IMR-90 (cell line): ENCODE measurements around the gene SYCP3. TPM values are rescaled to one million over a fixed set of nuclear protein-coding genes. Genes with fewer than 3 reads are reported as not detected.

Experiments used
- ATAC-seq: fragments of 200-7000 bp; cut with Tn5 transposase; 2 replicates; pipeline ENCODE4 v1.9.1; 2020; ENCODE audit warnings: low read depth, mild to moderate bottlenecking, moderate library complexity
- BruUV-seq: library from RNA; stranded (reverse); fragments of 400-500 nt; replicated peaks from 2 replicates; lab custom pipeline; 2021; lab: Mats Ljungman, UMichigan
- CTCF ChIA-PET: fragments of 300-600 bp; formaldehyde crosslinking; extraction: SDS; loops from one replicate; lab custom pipeline; 2021; ENCODE audit warnings: antibody characterized with exemption; lab: Yijun Ruan, JAX
- POLR2A ChIA-PET: fragments of 300-600 bp; sonication (Branson Sonifier 250); formaldehyde crosslinking; loops from one replicate; lab custom pipeline; 2022; ENCODE audit warnings: antibody characterized with exemption; ENCODE audit not compliant: unreplicated experiment; lab: Charles Lee
- DNase-seq: peaks from one replicate; pipeline ENCODE4 v3.0.0; 2013
- H2AFZ ChIP-seq: replicated peaks from 2 replicates; pipeline ENCODE3; 2013; ENCODE audit warnings: low read length, mild to moderate bottlenecking; ENCODE audit not compliant: poor library complexity
- H2AK5ac ChIP-seq: 2 replicates; pipeline ENCODE4 v1.6.1; 2013; ENCODE audit warnings: low read depth, low read length, inconsistent platforms
- H2AK9ac ChIP-seq: replicated peaks from 2 replicates; pipeline ENCODE3; 2013; ENCODE audit warnings: mild to moderate bottlenecking, low read depth, low read length, moderate library complexity; ENCODE audit not compliant: poor library complexity
- H2BK120ac ChIP-seq: 2 replicates; pipeline ENCODE4 v1.6.1; 2013; ENCODE audit warnings: low read depth, low read length, inconsistent platforms
- H2BK15ac ChIP-seq: 3 replicates; pipeline ENCODE4 v1.6.1; 2013; ENCODE audit warnings: low read depth, low read length, inconsistent platforms
- H2BK20ac ChIP-seq: 2 replicates; pipeline ENCODE4 v1.6.1; 2013; ENCODE audit warnings: low read depth, mild to moderate bottlenecking, inconsistent platforms, low read length, moderate library complexity
- H2BK5ac ChIP-seq: 2 replicates; pipeline ENCODE4 v1.6.1; 2013; ENCODE audit warnings: mild to moderate bottlenecking, low read depth, low read length, inconsistent platforms; ENCODE audit not compliant: poor library complexity, severe bottlenecking
- H3K14ac ChIP-seq: replicated peaks from 2 replicates; pipeline ENCODE4 v1.6.1; 2013; ENCODE audit warnings: low read depth, low read length, inconsistent platforms
- H3K18ac ChIP-seq: 2 replicates; pipeline ENCODE4 v1.6.1; 2013; ENCODE audit warnings: low read depth, low read length, control low read depth
- H3K23ac ChIP-seq: 2 replicates; pipeline ENCODE4 v1.6.1; 2013; ENCODE audit warnings: low read depth, low read length, inconsistent platforms
- H3K27ac ChIP-seq: 2 replicates; pipeline ENCODE4 v1.5.1; 2013; ENCODE audit warnings: mild to moderate bottlenecking, control low read depth, low read length; ENCODE audit not compliant: insufficient read depth
- H3K27me3 ChIP-seq: 2 replicates; pipeline ENCODE4 v1.6.1; 2013; ENCODE audit warnings: low read length; ENCODE audit not compliant: control insufficient read depth, insufficient read depth
- H3K36me3 ChIP-seq: 2 replicates; pipeline ENCODE4 v1.6.1; 2013; ENCODE audit warnings: low read length, mixed read lengths; ENCODE audit not compliant: control insufficient read depth, insufficient read depth
- H3K4ac ChIP-seq: 2 replicates; pipeline ENCODE4 v1.6.1; 2013; ENCODE audit warnings: low read depth, low read length, inconsistent platforms
- H3K4me1 ChIP-seq: 2 replicates; pipeline ENCODE4 v1.6.1; 2013; ENCODE audit warnings: low read length, mixed read lengths; ENCODE audit not compliant: control insufficient read depth, insufficient read depth
- H3K4me2 ChIP-seq: 2 replicates; pipeline ENCODE4 v1.6.1; 2013; ENCODE audit warnings: low read depth, mild to moderate bottlenecking, control low read depth, low read length, moderate library complexity
- H3K4me3 ChIP-seq: 2 replicates; pipeline ENCODE4 v1.5.1; 2013; ENCODE audit warnings: low read depth, mild to moderate bottlenecking, control low read depth, low read length, moderate library complexity; ENCODE audit not compliant: insufficient read depth
- H3K56ac ChIP-seq: 2 replicates; pipeline ENCODE4 v1.6.1; 2013; ENCODE audit warnings: low read length, inconsistent platforms; ENCODE audit not compliant: insufficient read depth; ENCODE audit errors: extremely low read depth
- H3K79me1 ChIP-seq, 2 experiments: 2 replicates each; pipeline ENCODE4 v1.6.1; 2013; ENCODE audit warnings: low read length in 2 of 2, inconsistent platforms in 1 of 2, low read depth in 1 of 2
- H3K9ac ChIP-seq: 2 replicates; pipeline ENCODE4 v1.6.1; 2013; ENCODE audit warnings: low read depth, low read length, control low read depth
- H3K9me1 ChIP-seq: 2 replicates; pipeline ENCODE4 v1.6.1; 2013; ENCODE audit warnings: low read length, inconsistent platforms; ENCODE audit not compliant: insufficient read depth
- H3K9me3 ChIP-seq: 2 replicates; pipeline ENCODE4 v1.6.1; 2013; ENCODE audit warnings: low read length; ENCODE audit not compliant: control insufficient read depth, insufficient read depth
- H4K20me1 ChIP-seq: 2 replicates; pipeline ENCODE4 v1.6.1; 2013; ENCODE audit warnings: low read length, inconsistent platforms; ENCODE audit not compliant: insufficient read depth
- H4K5ac ChIP-seq: 2 replicates; pipeline ENCODE4 v1.6.1; 2013; ENCODE audit warnings: mild to moderate bottlenecking, low read depth, low read length, control low read depth
- H4K8ac ChIP-seq, 2 experiments: 2 replicates each; pipeline ENCODE4 v1.6.1; 2013; ENCODE audit warnings: low read depth in 2 of 2, low read length in 2 of 2, control low read depth in 1 of 2, inconsistent platforms in 1 of 2
- H4K91ac ChIP-seq: 2 replicates; pipeline ENCODE4 v1.6.1; 2013; ENCODE audit warnings: low read depth, low read length, inconsistent platforms; ENCODE audit not compliant: insufficient read depth
- CEBPB ChIP-seq: IDR thresholded peaks from 2 replicates; pipeline ENCODE4 v1.6.1; 2012; ENCODE audit warnings: low read depth, low read length, improper control_type of control experiment
- FOS ChIP-seq: fragments of 150-350 bp; IDR thresholded peaks from 2 replicates; pipeline ENCODE4 v1.6.1; 2016; ENCODE audit warnings: low read depth, low read length
- MAZ ChIP-seq: IDR thresholded peaks from 2 replicates; pipeline ENCODE4 v1.6.1; 2012; ENCODE audit warnings: low read depth, mild to moderate bottlenecking, low read length, improper control_type of control experiment, moderate library complexity, borderline replicate concordance
- MXI1 ChIP-seq: IDR thresholded peaks from 2 replicates; pipeline ENCODE4 v1.6.1; 2012; ENCODE audit warnings: low read depth, mild to moderate bottlenecking, low read length, moderate library complexity, borderline replicate concordance
- NFE2L2 ChIP-seq: fragments of 150-350 bp; IDR thresholded peaks from 2 replicates; pipeline ENCODE4 v1.6.1; 2016; ENCODE audit warnings: low read depth, mild to moderate bottlenecking, low read length
- RAD21 ChIP-seq: IDR thresholded peaks from 2 replicates; pipeline ENCODE4 v1.6.1; 2012; ENCODE audit warnings: low read length, improper control_type of control experiment
- SMC3 ChIP-seq: fragments of 150-350 bp; IDR thresholded peaks from 2 replicates; pipeline ENCODE4 v1.6.1; 2016; ENCODE audit warnings: low read depth, mild to moderate bottlenecking, antibody characterized with exemption, low read length, moderate library complexity
- WGBS, 2 experiments: methylation state at CpG; one replicate each; pipeline versions ENCODE4 v1.1.5 to v1.1.7; 2013; ENCODE audit warnings: missing lambda C conversion rate in 2 of 2; ENCODE audit not compliant: insufficient read length in 1 of 2; ENCODE audit errors: extremely low coverage in 2 of 2; 5-methylcytosine and 5-hydroxymethylcytosine counted together
- dilution Hi-C: fragments of 300-500 bp; cut with HindIII; formaldehyde crosslinking; loops from one replicate; pipeline ENCODE4 v1.14.3; 2018; ENCODE audit warnings: low sequenced_read_pairs; ENCODE audit not compliant: unreplicated experiment
- in situ Hi-C: fragments of 300-500 bp; cut with MboI; formaldehyde crosslinking; loops from 3 replicates; pipeline ENCODE4 v1.14.3; 2019; ENCODE audit warnings: low sequenced_read_pairs, inconsistent platforms, mixed read lengths
- intact Hi-C: fragments of 100-400 bp; cut with micrococcal nuclease; formaldehyde crosslinking; loops from 2 replicates; pipeline ENCODE4 v1.10.0; 2022
- polyA plus RNA-seq, 3 experiments: library from polyadenylated mRNA; depleted of rRNA; stranded (reverse); fragments of >200 nt; gene quantifications; 2 replicates each; pipeline ENCODE4 v1.2.3, GENCODE V29; 2012; ENCODE audit warnings: low replicate concordance in 1 of 3
- total RNA-seq: library from RNA; depleted of rRNA; stranded (reverse); fragments of >200 nt; gene quantifications from 2 replicates; pipeline ENCODE4 v1.2.3, GENCODE V29; 2012
- TF ChIP-seq, protein P1 (sequence below): conservative IDR thresholded peaks from 2 replicates; pipeline ENCODE4 v1.5.1; 2012; ENCODE audit warnings: mild to moderate bottlenecking, low read depth, low read length, improper control_type of control experiment

The SYCP3 gene
- total and polyA plus RNA-seq, 2 of the 4 experiments (the other 2 are of a cell fraction): 0.07 TPM; not detected in 1

DNA sequence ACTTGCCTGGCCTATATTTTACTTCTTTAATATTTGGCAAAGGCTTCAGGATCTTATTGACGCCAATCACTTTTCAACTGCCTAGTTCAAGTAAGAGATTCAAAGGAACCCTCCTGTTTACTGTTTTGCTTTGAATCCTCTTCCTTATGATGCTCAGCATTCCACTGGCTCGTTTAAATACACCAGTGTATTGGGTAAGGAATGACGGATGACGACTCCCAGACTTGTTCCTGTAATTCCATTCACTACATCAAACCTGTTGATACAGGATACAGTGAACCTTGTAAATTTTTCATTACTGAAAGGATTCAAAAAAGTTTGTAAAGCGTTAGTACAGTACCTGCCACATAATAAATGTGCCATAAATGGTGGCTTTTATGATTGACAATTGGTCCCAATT lies 1.7 kb upstream of the SYCP3 start:
- Histone ChIP-seq H2AK5ac (no peak overlapping the region), H3K18ac (no peak overlapping the region), H3K27ac (no peak overlapping the region), H3K9ac (no peak overlapping the region), H2AK9ac (no peak overlapping the region), H4K91ac (no peak overlapping the region), H3K4me3 (no peak overlapping the region), H3K4me1 (no peaks in the 10 kb centered on the region), H3K4ac (no peak overlapping the region), H3K79me1 (no peaks in the 10 kb centered on the region), H3K14ac (no peak overlapping the region), H4K5ac (no peak overlapping the region), H2BK120ac (no peak overlapping the region), H3K4me2 (no peak overlapping the region), H2BK20ac (no peak overlapping the region), H2BK5ac (no peak overlapping the region), H4K8ac (no peak overlapping the region), H2BK15ac (no peak overlapping the region), H3K23ac (no peak overlapping the region), H3K36me3 (peaks cover 21% of the 10 kb centered on the region), H3K27me3 (no peaks in the 10 kb centered on the region), H3K9me1 (no peaks in the 10 kb centered on the region), H3K9me3 (no peaks in the 10 kb centered on the region), H4K20me1 (no peaks in the 10 kb centered on the region), H2AFZ (no peak overlapping the region), H3K56ac (no peak overlapping the region)
- ChIA-PET CTCF (no interaction called here), POLR2A (no interaction called here)
- DNase-seq (no peak), ATAC-seq (no peak)
- in situ Hi-C loops (no loop called here), dilution Hi-C loops (no loop called here), intact Hi-C loops (no loop called here)
- no TSS peak for BruUV-seq
- no CpG with 5 or more reads among the region's 5 CpGs for WGBS, 2 experiments
- TF ChIP-seq MXI1 (no peak), MAZ (no peak), CEBPB (no peak), FOS (no peak), RAD21 (no peak), SMC3 (no peak), NFE2L2 (no peak)
- TF ChIP-seq, protein P1, sequence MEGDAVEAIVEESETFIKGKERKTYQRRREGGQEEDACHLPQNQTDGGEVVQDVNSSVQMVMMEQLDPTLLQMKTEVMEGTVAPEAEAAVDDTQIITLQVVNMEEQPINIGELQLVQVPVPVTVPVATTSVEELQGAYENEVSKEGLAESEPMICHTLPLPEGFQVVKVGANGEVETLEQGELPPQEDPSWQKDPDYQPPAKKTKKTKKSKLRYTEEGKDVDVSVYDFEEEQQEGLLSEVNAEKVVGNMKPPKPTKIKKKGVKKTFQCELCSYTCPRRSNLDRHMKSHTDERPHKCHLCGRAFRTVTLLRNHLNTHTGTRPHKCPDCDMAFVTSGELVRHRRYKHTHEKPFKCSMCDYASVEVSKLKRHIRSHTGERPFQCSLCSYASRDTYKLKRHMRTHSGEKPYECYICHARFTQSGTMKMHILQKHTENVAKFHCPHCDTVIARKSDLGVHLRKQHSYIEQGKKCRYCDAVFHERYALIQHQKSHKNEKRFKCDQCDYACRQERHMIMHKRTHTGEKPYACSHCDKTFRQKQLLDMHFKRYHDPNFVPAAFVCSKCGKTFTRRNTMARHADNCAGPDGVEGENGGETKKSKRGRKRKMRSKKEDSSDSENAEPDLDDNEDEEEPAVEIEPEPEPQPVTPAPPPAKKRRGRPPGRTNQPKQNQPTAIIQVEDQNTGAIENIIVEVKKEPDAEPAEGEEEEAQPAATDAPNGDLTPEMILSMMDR: no peak
